SK-N-SH (cell line): ENCODE data around the gene BAZ1B. TPM values are rescaled to one million over a fixed set of nuclear protein-coding genes. Genes with fewer than 3 reads are reported as not detected.

Experiments
- CTCF ChIA-PET: fragments of 300-600, 350-600 bp; formaldehyde crosslinking; extraction: SDS; loops from one replicate; lab custom pipeline; 2021; lab: Yijun Ruan, JAX
- POLR2A ChIA-PET: fragments of 350-600 bp; sonication (Branson Sonifier 250); formaldehyde crosslinking; extraction: SDS; loops from one replicate; lab custom pipeline; 2020; ENCODE audit warnings: antibody characterized with exemption, inconsistent platforms; lab: Yijun Ruan, JAX
- DNase-seq: peaks from one replicate; pipeline ENCODE4 v3.0.0; 2012
- H2AFZ ChIP-seq: fragments of 200-600 bp; sonication (generic); 2 replicates; pipeline ENCODE4 v1.8.1; 2016; ENCODE audit warnings: antibody characterized with exemption, mild to moderate bottlenecking, low read depth
- H3F3A ChIP-seq: fragments of 200-600 bp; sonication (generic); replicated peaks from 2 replicates; pipeline ENCODE3; 2016; ENCODE audit warnings: antibody characterized with exemption, mild to moderate bottlenecking; ENCODE audit not compliant: insufficient read depth
- H3K27ac ChIP-seq, 2 experiments: fragments of 200-500 bp in 1 of 2; fragments of 200-600 bp in 1 of 2; sonication (Bioruptor generic) in 1 of 2; sonication (generic), shearing (Covaris generic) in 1 of 2; 2 replicates each; pipeline versions ENCODE4 v1.5.1 to v1.6.1; 2014 to 2016; ENCODE audit warnings: low read depth in 2 of 2, inconsistent platforms in 1 of 2, low read length in 1 of 2, mild to moderate bottlenecking in 1 of 2, mixed read lengths in 1 of 2
- H3K27me3 ChIP-seq: fragments of 200-600 bp; sonication (generic), shearing (Covaris generic); 2 replicates; pipeline ENCODE4 v1.6.1; 2016; ENCODE audit warnings: mixed run types; ENCODE audit not compliant: insufficient read depth
- H3K36me3 ChIP-seq, 2 experiments: fragments of 200-500 bp in 1 of 2; fragments of 200-600 bp in 1 of 2; sonication (Bioruptor generic) in 1 of 2; sonication (generic) in 1 of 2; replicated peaks in 1 of 2; 2 replicates each; pipeline versions ENCODE3 to v1.5.1; 2014 to 2016; ENCODE audit warnings: low read length in 1 of 2, mild to moderate bottlenecking in 1 of 2; ENCODE audit not compliant: insufficient read depth in 2 of 2, control insufficient read depth in 1 of 2
- H3K4me1 ChIP-seq, 2 experiments: fragments of 200-500 bp in 1 of 2; fragments of 200-600 bp in 1 of 2; sonication (Bioruptor generic) in 1 of 2; sonication (generic), shearing (Covaris generic) in 1 of 2; 2 replicates each; pipeline versions ENCODE4 v1.5.1 to v1.6.1; 2014 to 2016; ENCODE audit warnings: low read depth in 1 of 2, low read length in 1 of 2, mixed run types in 1 of 2; ENCODE audit not compliant: insufficient read depth in 2 of 2, control insufficient read depth in 1 of 2
- H3K4me2 ChIP-seq: fragments of 200-600 bp; sonication (generic), shearing (Covaris generic); 2 replicates; pipeline ENCODE4 v1.6.1; 2017; ENCODE audit warnings: mixed run types
- H3K4me3 ChIP-seq, 2 experiments: fragments of 200-500 bp in 1 of 2; fragments of 200-600 bp in 1 of 2; sonication (Bioruptor generic) in 1 of 2; sonication (generic), shearing (Covaris generic) in 1 of 2; 2 replicates each; pipeline versions ENCODE4 v1.5.1 to v1.8.1; 2014 to 2016; ENCODE audit warnings: low read depth in 2 of 2, inconsistent platforms in 1 of 2, low read length in 1 of 2, mild to moderate bottlenecking in 1 of 2, mixed read lengths in 1 of 2, moderate library complexity in 1 of 2
- H3K79me2 ChIP-seq: fragments of 200-600 bp; sonication (generic); 2 replicates; pipeline ENCODE4 v1.8.1; 2017; ENCODE audit warnings: mild to moderate bottlenecking; ENCODE audit not compliant: insufficient read depth
- H3K9ac ChIP-seq: fragments of 200-600 bp; sonication (generic); 2 replicates; pipeline ENCODE4 v1.6.1; 2017; ENCODE audit warnings: mixed run types
- H3K9me2 ChIP-seq: fragments of 200-600 bp; sonication (generic); 2 replicates; pipeline ENCODE4 v1.6.1; 2017; ENCODE audit warnings: mixed run types
- H3K9me3 ChIP-seq: fragments of 200-600 bp; sonication (generic); 2 replicates; pipeline ENCODE4 v1.6.1; 2017; ENCODE audit warnings: mixed run types, mild to moderate bottlenecking, moderate library complexity
- H4K20me1 ChIP-seq: fragments of 200-600 bp; sonication (generic); 2 replicates; pipeline ENCODE4 v1.6.1; 2017; ENCODE audit warnings: mild to moderate bottlenecking, mixed run types; ENCODE audit not compliant: insufficient read depth
- ELF1 ChIP-seq: IDR thresholded peaks from 2 replicates; pipeline ENCODE4 v1.4.0; 2012
- EP300 ChIP-seq, 2 experiments: IDR thresholded peaks; 2 replicates each; pipeline versions ENCODE4 v1.4.0 to v1.6.1; 2012; ENCODE audit warnings: borderline replicate concordance in 1 of 2, low read depth in 1 of 2, low read length in 1 of 2
- EZH2phosphoT487 ChIP-seq: fragments of 200-600 bp; sonication (generic); IDR thresholded peaks from 2 replicates; pipeline ENCODE4 v1.6.1; 2017; ENCODE audit warnings: low read depth, mixed run types, mild to moderate bottlenecking, antibody characterized with exemption, moderate library complexity, borderline replicate concordance
- FOSL2 ChIP-seq: IDR thresholded peaks from 2 replicates; pipeline ENCODE4 v1.4.0; 2012; ENCODE audit warnings: low read depth, mild to moderate bottlenecking, moderate library complexity, borderline replicate concordance
- FOXM1 ChIP-seq: IDR thresholded peaks from 2 replicates; pipeline ENCODE4 v1.4.0; 2012; ENCODE audit warnings: low read depth, mild to moderate bottlenecking
- GABPA ChIP-seq: IDR thresholded peaks from 2 replicates; pipeline ENCODE4 v1.4.0; 2012; ENCODE audit warnings: low read depth, mild to moderate bottlenecking
- GATA2 ChIP-seq: sonication (generic); formaldehyde crosslinking; IDR thresholded peaks from 2 replicates; pipeline ENCODE4 v1.5.0; 2020; ENCODE audit warnings: mild to moderate bottlenecking, missing genetic modification reagents
- NFIC ChIP-seq: IDR thresholded peaks from 2 replicates; pipeline ENCODE4 v1.4.0; 2012; ENCODE audit warnings: borderline replicate concordance
- POLR2AphosphoS5 ChIP-seq: IDR thresholded peaks from 2 replicates; pipeline ENCODE4 v1.6.1; 2012; ENCODE audit warnings: low read depth, low read length
- RAD21 ChIP-seq: IDR thresholded peaks from 2 replicates; pipeline ENCODE4 v1.6.1; 2012; ENCODE audit warnings: mild to moderate bottlenecking, low read length
- RFX5 ChIP-seq: IDR thresholded peaks from 2 replicates; pipeline ENCODE4 v1.6.1; 2012; ENCODE audit warnings: mild to moderate bottlenecking, improper control_type of control experiment, low read length
- RXRA ChIP-seq: IDR thresholded peaks from 2 replicates; pipeline ENCODE4 v1.4.0; 2012; ENCODE audit warnings: low read depth, mild to moderate bottlenecking, borderline replicate concordance
- SIN3A ChIP-seq: IDR thresholded peaks from 2 replicates; pipeline ENCODE4 v1.6.1; 2012; ENCODE audit warnings: low read depth, mild to moderate bottlenecking, low read length, moderate library complexity, borderline replicate concordance
- SMC3 ChIP-seq: IDR thresholded peaks from 2 replicates; pipeline ENCODE4 v1.6.1; 2012; ENCODE audit warnings: low read depth, low read length, improper control_type of control experiment
- TAF1 ChIP-seq: IDR thresholded peaks from 2 replicates; pipeline ENCODE4 v1.6.1; 2012; ENCODE audit warnings: low read depth, mild to moderate bottlenecking, low read length, moderate library complexity, borderline replicate concordance
- TCF12 ChIP-seq: IDR thresholded peaks from 2 replicates; pipeline ENCODE4 v1.4.0; 2012
- YY1 ChIP-seq: IDR thresholded peaks from 2 replicates; pipeline ENCODE4 v1.4.0; 2012; ENCODE audit warnings: low read depth, mild to moderate bottlenecking
- WGBS: methylation state at CpG from one replicate; pipeline ENCODE4 v1.1.6; 2017; ENCODE audit warnings: low lambda C conversion rate; 5-methylcytosine and 5-hydroxymethylcytosine counted together
- polyA plus RNA-seq, 3 experiments: library from polyadenylated mRNA; depleted of rRNA; stranded (reverse); fragments of >200 nt; gene quantifications; 2 replicates each; pipeline ENCODE4 v1.2.3, GENCODE V29; 2012
- TF ChIP-seq, protein P1 (sequence below): IDR thresholded peaks from 2 replicates; pipeline ENCODE4 v1.6.1; 2012; ENCODE audit warnings: mild to moderate bottlenecking, low read depth, low read length, moderate library complexity
- TF ChIP-seq, protein P2 (sequence below): fragments of 150-350 bp; IDR thresholded peaks from 2 replicates; pipeline ENCODE4 v1.6.1; 2016; ENCODE audit warnings: mild to moderate bottlenecking, low read depth, low read length
- TF ChIP-seq, protein P3 (sequence below): IDR thresholded peaks from 2 replicates; pipeline ENCODE4 v1.4.0; 2012; ENCODE audit warnings: low read depth, borderline replicate concordance

The BAZ1B gene
- polyA plus RNA-seq, 1 of the 3 experiments (the other 2 are of a cell fraction) = 20.9 TPM

DNA sequence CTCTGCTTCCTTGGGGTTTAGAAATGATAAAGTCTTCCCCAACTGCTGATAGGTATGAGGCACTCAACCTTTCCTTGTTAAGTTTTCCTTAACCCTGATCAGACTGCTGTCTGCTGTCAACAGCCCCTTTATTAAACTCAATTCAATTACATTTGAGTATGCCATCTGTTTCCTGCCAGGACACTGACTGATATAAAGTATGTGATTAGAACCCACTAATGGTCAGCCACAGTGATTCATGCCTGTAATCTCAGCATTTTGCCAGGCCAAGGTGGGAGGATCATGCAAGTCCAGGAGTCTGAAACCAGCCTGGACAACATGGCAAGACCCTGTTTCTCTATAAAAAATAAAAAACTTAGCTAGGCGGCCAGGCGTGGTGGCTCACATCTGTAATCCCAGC, 18.1 kb downstream of the BAZ1B start (continued):
- no peak for TF ChIP-seq RFX5
- peak; percentile 60 for TF ChIP-seq GATA2
- TF ChIP-seq, protein P1, sequence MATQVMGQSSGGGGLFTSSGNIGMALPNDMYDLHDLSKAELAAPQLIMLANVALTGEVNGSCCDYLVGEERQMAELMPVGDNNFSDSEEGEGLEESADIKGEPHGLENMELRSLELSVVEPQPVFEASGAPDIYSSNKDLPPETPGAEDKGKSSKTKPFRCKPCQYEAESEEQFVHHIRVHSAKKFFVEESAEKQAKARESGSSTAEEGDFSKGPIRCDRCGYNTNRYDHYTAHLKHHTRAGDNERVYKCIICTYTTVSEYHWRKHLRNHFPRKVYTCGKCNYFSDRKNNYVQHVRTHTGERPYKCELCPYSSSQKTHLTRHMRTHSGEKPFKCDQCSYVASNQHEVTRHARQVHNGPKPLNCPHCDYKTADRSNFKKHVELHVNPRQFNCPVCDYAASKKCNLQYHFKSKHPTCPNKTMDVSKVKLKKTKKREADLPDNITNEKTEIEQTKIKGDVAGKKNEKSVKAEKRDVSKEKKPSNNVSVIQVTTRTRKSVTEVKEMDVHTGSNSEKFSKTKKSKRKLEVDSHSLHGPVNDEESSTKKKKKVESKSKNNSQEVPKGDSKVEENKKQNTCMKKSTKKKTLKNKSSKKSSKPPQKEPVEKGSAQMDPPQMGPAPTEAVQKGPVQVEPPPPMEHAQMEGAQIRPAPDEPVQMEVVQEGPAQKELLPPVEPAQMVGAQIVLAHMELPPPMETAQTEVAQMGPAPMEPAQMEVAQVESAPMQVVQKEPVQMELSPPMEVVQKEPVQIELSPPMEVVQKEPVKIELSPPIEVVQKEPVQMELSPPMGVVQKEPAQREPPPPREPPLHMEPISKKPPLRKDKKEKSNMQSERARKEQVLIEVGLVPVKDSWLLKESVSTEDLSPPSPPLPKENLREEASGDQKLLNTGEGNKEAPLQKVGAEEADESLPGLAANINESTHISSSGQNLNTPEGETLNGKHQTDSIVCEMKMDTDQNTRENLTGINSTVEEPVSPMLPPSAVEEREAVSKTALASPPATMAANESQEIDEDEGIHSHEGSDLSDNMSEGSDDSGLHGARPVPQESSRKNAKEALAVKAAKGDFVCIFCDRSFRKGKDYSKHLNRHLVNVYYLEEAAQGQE = no peak
- no peak for TF ChIP-seq YY1
- peak in 1 of 2 experiments; percentile 68; a peak in 2 of 4 replicates for TF ChIP-seq EP300 (IDR thresholded peaks at IDR 0.05; ENCODE audit: borderline replicate concordance in 1 of 2, low read depth in 1 of 2, low read length in 1 of 2)
- no peak for TF ChIP-seq SIN3A
- TF ChIP-seq FOSL2 = no peak
- no peak; the same call in 1 of the 2 replicates for TF ChIP-seq POLR2AphosphoS5
- TF ChIP-seq ELF1 = no peak
- TF ChIP-seq TCF12 = 0 out of 2 replicates have a peak, but pooled peaks have one; percentile 24
- TF ChIP-seq RAD21 = no peak
- TF ChIP-seq NFIC = no peak
- no peak for TF ChIP-seq SMC3
- TF ChIP-seq, protein P2, sequence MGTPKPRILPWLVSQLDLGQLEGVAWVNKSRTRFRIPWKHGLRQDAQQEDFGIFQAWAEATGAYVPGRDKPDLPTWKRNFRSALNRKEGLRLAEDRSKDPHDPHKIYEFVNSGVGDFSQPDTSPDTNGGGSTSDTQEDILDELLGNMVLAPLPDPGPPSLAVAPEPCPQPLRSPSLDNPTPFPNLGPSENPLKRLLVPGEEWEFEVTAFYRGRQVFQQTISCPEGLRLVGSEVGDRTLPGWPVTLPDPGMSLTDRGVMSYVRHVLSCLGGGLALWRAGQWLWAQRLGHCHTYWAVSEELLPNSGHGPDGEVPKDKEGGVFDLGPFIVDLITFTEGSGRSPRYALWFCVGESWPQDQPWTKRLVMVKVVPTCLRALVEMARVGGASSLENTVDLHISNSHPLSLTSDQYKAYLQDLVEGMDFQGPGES = no peak
- TF ChIP-seq, all 33 proteins: peak for 5

DNA sequence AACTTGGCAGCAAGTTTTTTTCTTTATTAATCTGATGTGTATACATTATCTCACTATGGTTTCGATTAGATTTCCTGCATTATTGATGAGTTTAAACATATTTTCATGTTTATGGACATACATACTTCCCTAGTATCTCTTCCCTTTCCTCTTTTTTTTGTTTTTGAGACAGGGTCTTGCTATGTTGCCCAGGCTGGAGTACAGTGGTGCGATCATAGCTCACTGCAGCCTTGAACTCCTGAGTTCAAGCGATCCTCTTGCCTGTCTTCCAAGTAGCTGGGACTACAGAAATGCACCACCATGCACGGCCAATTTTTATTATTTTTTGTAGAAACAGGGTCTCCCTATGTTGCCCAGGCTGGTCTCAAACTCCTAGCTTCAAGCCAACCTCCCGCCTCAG, 18.9 kb downstream of the BAZ1B start:
- Histone ChIP-seq H3K27me3 (no peaks in the 10 kb centered on the region), H3F3A (peaks cover 19% of the 10 kb centered on the region), H3K27ac (no peak overlapping the region), H2AFZ (no peak overlapping the region), H3K36me3 (peaks cover 61 to 90% of the 10 kb centered on the region in 2 experiments), H3K9me2 (no peaks in the 10 kb centered on the region), H3K4me2 (no peak overlapping the region), H3K4me3 (no peak overlapping the region), H3K9ac (no peak overlapping the region), H3K4me1 (no peaks in the 10 kb centered on the region), H3K79me2 (peaks cover 99% of the 10 kb centered on the region), H4K20me1 (peaks cover 63% of the 10 kb centered on the region), H3K9me3 (no peaks in the 10 kb centered on the region)
- WGBS = 99% methylated on average over 5 of the region's 5 CpGs
- ChIA-PET POLR2A (no interaction called here), CTCF (no interaction called here)
- TF ChIP-seq, protein P2 = no peak
- TF ChIP-seq RXRA (no peak), YY1 (no peak), FOXM1 (no peak), EZH2phosphoT487 (no peak), TAF1 (no peak), GABPA (no peak)
- TF ChIP-seq, protein P3, sequence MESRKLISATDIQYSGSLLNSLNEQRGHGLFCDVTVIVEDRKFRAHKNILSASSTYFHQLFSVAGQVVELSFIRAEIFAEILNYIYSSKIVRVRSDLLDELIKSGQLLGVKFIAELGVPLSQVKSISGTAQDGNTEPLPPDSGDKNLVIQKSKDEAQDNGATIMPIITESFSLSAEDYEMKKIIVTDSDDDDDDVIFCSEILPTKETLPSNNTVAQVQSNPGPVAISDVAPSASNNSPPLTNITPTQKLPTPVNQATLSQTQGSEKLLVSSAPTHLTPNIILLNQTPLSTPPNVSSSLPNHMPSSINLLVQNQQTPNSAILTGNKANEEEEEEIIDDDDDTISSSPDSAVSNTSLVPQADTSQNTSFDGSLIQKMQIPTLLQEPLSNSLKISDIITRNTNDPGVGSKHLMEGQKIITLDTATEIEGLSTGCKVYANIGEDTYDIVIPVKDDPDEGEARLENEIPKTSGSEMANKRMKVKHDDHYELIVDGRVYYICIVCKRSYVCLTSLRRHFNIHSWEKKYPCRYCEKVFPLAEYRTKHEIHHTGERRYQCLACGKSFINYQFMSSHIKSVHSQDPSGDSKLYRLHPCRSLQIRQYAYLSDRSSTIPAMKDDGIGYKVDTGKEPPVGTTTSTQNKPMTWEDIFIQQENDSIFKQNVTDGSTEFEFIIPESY = no peak
- DNase-seq = no peak
